ENCODE measurements around the gene CLEC3A.

- TF ChIP-seq EGR1 (IDR thresholded peaks at IDR 0.05) (no peak), RAD21 (IDR thresholded peaks at IDR 0.05; ENCODE audit: low read depth) (no peak), EP300 (IDR thresholded peaks at IDR 0.05; ENCODE audit: borderline replicate concordance) (no peak), CREB1 (IDR thresholded peaks at IDR 0.05; ENCODE audit: low read depth) (no peak), YY1 (IDR thresholded peaks at IDR 0.05; ENCODE audit: low read depth) (no peak), REST (IDR thresholded peaks at IDR 0.05; ENCODE audit: low read depth) (no peak)
Observed at GRCh38 chr16:78022347-78023060, at the start of gene CLEC3A.

Data from Ishikawa (cell line).